Heart left ventricle (tissue), 16 donors: ENCODE measurements around the gene KEAP1. TPM values are rescaled to one million over a fixed set of nuclear protein-coding genes. Genes with fewer than 3 reads are reported as not detected.

Experiments
- ATAC-seq, 4 donors: fragments of 200-7000 bp; cut with Tn5 transposase; one replicate each; pipeline ENCODE4 v1.9.1; 2020 to 2022; ENCODE audit warnings: moderate library complexity in 4 of 4, mild to moderate bottlenecking in 3 of 4, moderate number of reproducible peaks in 1 of 4
- DNase-seq, 5 donors: peaks; one replicate each; pipeline ENCODE4 v3.0.0-alpha.2; 2020
- H3K27ac ChIP-seq, 12 donors: fragments of 200-600 bp; sonication (generic) in 4 of 12; one replicate each; pipeline versions ENCODE4 v1.5.0 to v1.8.0; 2016 to 2022; ENCODE audit warnings: mild to moderate bottlenecking in 2 of 12
- H3K27me3 ChIP-seq, 9 donors: fragments of 200-600 bp; sonication (generic) in 2 of 9; one replicate each; pipeline versions ENCODE4 v1.5.1 to v1.8.0; 2016 to 2022; ENCODE audit warnings: mild to moderate bottlenecking in 3 of 9
- H3K36me3 ChIP-seq, 9 donors: fragments of 200-600 bp; sonication (generic) in 2 of 9; one replicate each; pipeline versions ENCODE4 v1.5.0 to v1.8.0; 2018 to 2022; ENCODE audit warnings: mild to moderate bottlenecking in 2 of 9
- H3K4me1 ChIP-seq, 12 donors: fragments of 200-600 bp; sonication (generic) in 4 of 12; one replicate each; pipeline versions ENCODE4 v1.5.0 to v1.8.0; 2016 to 2022; ENCODE audit warnings: mild to moderate bottlenecking in 3 of 12
- H3K4me3 ChIP-seq, 12 donors: fragments of 200-600 bp; sonication (generic) in 4 of 12; one replicate each; pipeline versions ENCODE4 v1.5.0 to v1.8.0; 2017 to 2022; ENCODE audit warnings: mild to moderate bottlenecking in 9 of 12, moderate library complexity in 4 of 12
- H3K9me3 ChIP-seq, 12 donors: fragments of 200-600 bp; sonication (generic) in 4 of 12; one replicate each; pipeline versions ENCODE4 v1.5.0 to v1.8.0; 2016 to 2022; ENCODE audit warnings: mild to moderate bottlenecking in 1 of 12
- POLR2A ChIP-seq, 2 donors: fragments of 450-650 bp; IDR thresholded peaks; one replicate each; pipeline ENCODE4 v1.6.1; 2017; ENCODE audit warnings: antibody characterized with exemption in 2 of 2, mild to moderate bottlenecking in 2 of 2, moderate library complexity in 2 of 2
- WGBS, 4 donors: extraction: QIAGEN DNeasy Blood & Tissue Kit in 2 of 4; methylation state at CpG; one replicate each; pipeline versions ENCODE4 v1.1.5 to v1.1.7; 2013 to 2018; 5-methylcytosine and 5-hydroxymethylcytosine counted together
- intact Hi-C, 10 donors: fragments of 100-400 bp; cut with DNase I; formaldehyde crosslinking; loops; one replicate each; pipeline versions ENCODE4 v1.11.1 to v1.14.2; 2022
- polyA plus RNA-seq, 2 donors: library from polyadenylated mRNA; stranded (reverse); fragments of 200-250 nt; gene quantifications; one replicate each; pipeline ENCODE4 v1.2.3, GENCODE V29; 2013
- total RNA-seq, 9 donors: library from RNA; depleted of rRNA in 2 of 9; stranded (reverse); fragments of >200 nt in 2 of 9; fragmentation: NEBNext Ultra II Directional in 3 of 9; extraction: Animal tissue kit (Norgen Biotek cat#: 25700) in 3 of 9; gene quantifications; one replicate each; pipeline versions ENCODE4 v1.1.0 to v1.2.4, GENCODE V29; 2016 to 2023
- TF ChIP-seq, protein P1 (sequence below), 12 donors: fragments of 200-600 bp; sonication (generic) in 4 of 12; IDR thresholded peaks; one replicate each; pipeline versions ENCODE4 v1.5.0 to v1.8.0; 2018 to 2022; ENCODE audit warnings: antibody characterized with exemption in 12 of 12, mild to moderate bottlenecking in 5 of 12
- donor health status: ischemic (EF 13 %, LVEDD 7.1; RV severe dilation, severe dysfunction).
- donor health status: healthy with polysubstance abuse.
- donor health status: DM: no; HTN: yes; CAD: no.
- donor health status: DM: no; HTN: no; CAD: no.
- donor health status: ischemic (EF 25% LVEDD 6.9; RV normal size, moderate dysfunction).
- donor health status: ischemic (EF 25% LVEDD 5.7; RV mildly dilated, moderate dysfunction).
- donor health status: healthy.
- donor health status: DM: yes; HTN: yes; CAD: no.
- donor health status: ischemic (EF 35%, LVEDD 5.7; RV mildly dilated, moderate dysfunction).
- donor health status: nonischemic (EF 11% LVEDD 7.7; RV severe dilation, severe dysfunction).
- donor health status: DM: yes; HTN: yes; CAD: no.
- donor health status: PGD.
- donor health status: ischemic (EF 29% LVEDD 5.4; RV normal size, mild dysfunction).
- donor health status: nonischemic (EF 23%, LVEDD 6.1; RV moderate dilation, normal function).

Gene KEAP1
- total and polyA plus RNA-seq, 11 donors = 52.8 to 94.2 (median 67.6) TPM

DNA sequence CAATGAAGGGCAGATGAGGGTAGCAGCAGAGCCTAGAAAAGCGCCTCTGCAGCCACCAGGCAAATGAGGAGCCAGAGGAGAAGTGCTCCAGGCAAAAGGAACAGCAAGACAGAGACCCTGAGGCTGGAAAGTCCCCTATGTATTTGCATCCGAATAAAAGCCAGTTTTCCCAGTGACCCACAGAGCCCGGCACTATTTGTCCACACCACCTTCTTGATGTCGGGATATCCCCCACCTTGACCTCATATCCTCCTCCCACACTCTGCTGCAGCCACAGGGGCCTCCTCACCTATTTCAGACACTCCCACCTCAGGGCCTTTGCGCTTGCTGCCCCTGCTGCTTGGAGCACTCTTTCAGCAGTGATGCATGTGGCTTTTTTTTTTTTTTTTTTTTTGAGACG is 47.2 kb upstream of the KEAP1 start:
- Histone ChIP-seq H3K4me3 (no peak overlapping the region), H3K27me3 (no peaks in the 10 kb centered on the region), H3K4me1 (peaks cover 0 to 20% (median 2%) of the 10 kb centered on the region in 12 donors), H3K9me3 (no peaks in the 10 kb centered on the region), H3K27ac (no peak overlapping the region), H3K36me3 (peaks cover 0 to 98% (median 89%) of the 10 kb centered on the region in 9 donors)
- TF ChIP-seq, protein P1, sequence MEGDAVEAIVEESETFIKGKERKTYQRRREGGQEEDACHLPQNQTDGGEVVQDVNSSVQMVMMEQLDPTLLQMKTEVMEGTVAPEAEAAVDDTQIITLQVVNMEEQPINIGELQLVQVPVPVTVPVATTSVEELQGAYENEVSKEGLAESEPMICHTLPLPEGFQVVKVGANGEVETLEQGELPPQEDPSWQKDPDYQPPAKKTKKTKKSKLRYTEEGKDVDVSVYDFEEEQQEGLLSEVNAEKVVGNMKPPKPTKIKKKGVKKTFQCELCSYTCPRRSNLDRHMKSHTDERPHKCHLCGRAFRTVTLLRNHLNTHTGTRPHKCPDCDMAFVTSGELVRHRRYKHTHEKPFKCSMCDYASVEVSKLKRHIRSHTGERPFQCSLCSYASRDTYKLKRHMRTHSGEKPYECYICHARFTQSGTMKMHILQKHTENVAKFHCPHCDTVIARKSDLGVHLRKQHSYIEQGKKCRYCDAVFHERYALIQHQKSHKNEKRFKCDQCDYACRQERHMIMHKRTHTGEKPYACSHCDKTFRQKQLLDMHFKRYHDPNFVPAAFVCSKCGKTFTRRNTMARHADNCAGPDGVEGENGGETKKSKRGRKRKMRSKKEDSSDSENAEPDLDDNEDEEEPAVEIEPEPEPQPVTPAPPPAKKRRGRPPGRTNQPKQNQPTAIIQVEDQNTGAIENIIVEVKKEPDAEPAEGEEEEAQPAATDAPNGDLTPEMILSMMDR (IDR thresholded peaks at IDR 0.05) = no peak
- TF ChIP-seq POLR2A (IDR thresholded peaks at IDR 0.05) = no peak
- 89 to 94% (median 92%) methylated on average over 6 of the region's 6 CpGs for WGBS, 4 donors
- no peak for ATAC-seq
- intact Hi-C loops = no loop called here
- DNase-seq = no peak

GRCh38 chr19:10549733-10550132 is 46.6 kb upstream of the KEAP1 start:
- TF ChIP-seq POLR2A (IDR thresholded peaks at IDR 0.05) = no peak
- TF ChIP-seq, protein P1 (IDR thresholded peaks at IDR 0.05) = no peak
- intact Hi-C loops = no loop called here
- 82 to 86% (median 84%) methylated on average over 6 to 7 of the region's 7 CpGs for WGBS, 4 donors
- no peak overlapping the region for H3K4me3 ChIP-seq
- no peak for DNase-seq
- H3K27me3 ChIP-seq = no peaks in the 10 kb centered on the region
- no peak for ATAC-seq
- peaks cover 0 to 26% (median 8%) of the 10 kb centered on the region in 12 donors for H3K4me1 ChIP-seq
- peaks cover 0 to 92% (median 83%) of the 10 kb centered on the region in 9 donors for H3K36me3 ChIP-seq
- H3K9me3 ChIP-seq = no peaks in the 10 kb centered on the region
- H3K27ac ChIP-seq = no peak overlapping the region

DNA sequence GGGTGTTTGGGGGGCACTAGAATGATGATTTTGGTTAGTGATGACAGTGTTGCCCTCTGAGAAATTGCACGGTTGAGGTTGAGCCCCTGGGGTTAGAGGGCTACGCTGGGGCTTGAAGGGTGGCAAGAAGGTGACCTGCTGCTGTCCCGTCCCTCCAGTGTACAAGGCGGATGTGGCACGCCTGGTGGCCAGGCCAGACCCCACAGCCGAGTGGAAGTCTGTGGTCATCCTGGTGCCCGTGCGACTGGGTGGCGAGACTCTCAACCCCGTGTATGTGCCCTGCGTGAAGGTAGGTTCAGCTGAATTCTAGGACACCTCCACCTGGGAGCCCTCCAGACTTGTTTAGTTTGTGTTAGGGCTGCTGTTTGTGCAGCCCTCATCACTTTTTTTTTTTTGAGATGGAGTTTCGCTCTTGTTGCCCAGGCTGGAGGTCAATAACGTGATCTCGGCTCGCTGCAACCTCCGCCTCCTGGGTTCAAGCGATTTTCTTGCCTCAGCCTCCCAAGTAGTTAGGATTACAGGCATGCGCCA is 45.7 kb upstream of the KEAP1 start:
- ATAC-seq = no peak
- Histone ChIP-seq H3K4me1 (peaks cover 0 to 27% (median 13%) of the 10 kb centered on the region in 12 donors), H3K4me3 (no peak overlapping the region), H3K9me3 (no peaks in the 10 kb centered on the region), H3K27ac (no peak overlapping the region), H3K27me3 (no peaks in the 10 kb centered on the region), H3K36me3 (peaks cover 0 to 83% (median 73%) of the 10 kb centered on the region in 9 donors)
- DNase-seq = no peak
- no peak for TF ChIP-seq POLR2A (IDR thresholded peaks at IDR 0.05)
- TF ChIP-seq, protein P1 (IDR thresholded peaks at IDR 0.05) = no peak
- intact Hi-C loops = no loop called here
- WGBS, 4 donors = 91 to 97% (median 94%) methylated on average over 14 to 18 of the region's 18 CpGs

- intact Hi-C loops = loop anchor here in 1 of 10 donors (2.0 kb wide), 1 partner anchor 18 kb away; no protein-coding TSS in a partner anchor
- DNase-seq = no peak
- Histone ChIP-seq H3K4me1 (peaks cover 0 to 23% (median 17%) of the 10 kb centered on the region in 12 donors), H3K9me3 (no peaks in the 10 kb centered on the region), H3K27ac (no peak overlapping the region), H3K4me3 (no peak overlapping the region), H3K27me3 (no peaks in the 10 kb centered on the region), H3K36me3 (peaks cover 0 to 63% (median 55%) of the 10 kb centered on the region in 9 donors)
- ATAC-seq = no peak
- TF ChIP-seq, protein P1 (IDR thresholded peaks at IDR 0.05) = no peak
- TF ChIP-seq POLR2A (IDR thresholded peaks at IDR 0.05) = no peak
- WGBS, 4 donors = 86 to 91% (median 90%) methylated on average over 15 to 17 of the region's 17 CpGs
These were observed 43.7 kb upstream of the KEAP1 start for GRCh38 chr19:10546817-10547216.
